Measurements from ENCODE around the gene RAB11FIP4.

Gene RAB11FIP4

DNA sequence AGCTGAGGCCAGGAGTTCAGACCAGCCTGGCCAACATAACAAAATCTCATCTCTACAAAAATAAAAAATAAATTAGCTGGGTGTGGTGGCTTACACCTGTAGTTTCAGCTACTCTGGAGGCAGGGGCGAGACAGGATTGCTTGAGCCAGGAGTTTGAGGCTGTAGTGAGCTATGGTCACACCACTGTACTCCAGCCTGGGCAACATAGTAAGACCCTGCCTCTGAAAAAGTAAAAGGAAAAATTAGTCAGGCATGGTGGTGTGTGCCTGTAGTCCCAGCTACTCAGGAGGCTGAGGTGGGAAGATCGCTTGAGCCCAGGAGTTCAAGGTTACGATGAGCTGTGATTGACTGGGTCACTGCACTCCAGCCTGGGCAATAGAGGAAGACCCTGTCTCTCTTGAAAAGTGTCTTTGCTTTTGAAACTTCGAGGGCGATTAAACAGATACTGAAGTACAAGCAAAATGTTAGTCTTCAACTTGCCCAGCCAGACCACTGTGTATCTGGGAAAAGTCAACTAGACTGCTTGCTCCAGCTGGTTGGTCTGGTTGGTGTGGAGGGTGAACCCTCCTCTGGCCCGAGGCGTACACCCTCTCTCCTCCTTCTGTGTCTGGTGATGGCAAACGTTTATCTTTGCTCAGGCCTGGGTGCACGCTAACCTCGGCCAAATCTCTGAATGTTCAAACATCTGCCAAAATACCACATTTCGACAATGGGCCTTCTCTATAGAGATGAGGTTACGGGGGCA, 174.9 kb downstream of the RAB11FIP4 start:
- no peak for DNase-seq (ENCODE audit: low read depth in 2 of 2)

DNA sequence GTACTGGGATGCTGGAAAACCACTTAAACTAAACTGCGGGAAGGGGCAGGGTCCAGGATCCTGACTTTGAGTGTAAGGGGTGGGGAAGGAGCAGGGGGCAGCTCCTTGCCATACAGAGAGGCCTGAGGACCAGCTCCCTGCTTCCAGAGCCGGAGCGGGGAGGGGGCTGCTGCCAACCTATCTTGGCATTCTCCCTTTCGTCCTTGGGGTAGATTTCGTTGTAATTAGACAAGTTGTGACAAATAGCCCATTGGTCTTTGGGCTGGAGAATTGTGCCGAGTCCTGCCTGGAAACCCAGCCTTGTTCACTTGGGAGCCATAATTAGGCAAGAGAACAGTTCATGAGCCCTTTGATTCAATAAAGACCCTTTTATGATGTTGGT, 175.5 kb downstream of the RAB11FIP4 start:
- no peak for DNase-seq (ENCODE audit: low read depth in 2 of 2)

DNA sequence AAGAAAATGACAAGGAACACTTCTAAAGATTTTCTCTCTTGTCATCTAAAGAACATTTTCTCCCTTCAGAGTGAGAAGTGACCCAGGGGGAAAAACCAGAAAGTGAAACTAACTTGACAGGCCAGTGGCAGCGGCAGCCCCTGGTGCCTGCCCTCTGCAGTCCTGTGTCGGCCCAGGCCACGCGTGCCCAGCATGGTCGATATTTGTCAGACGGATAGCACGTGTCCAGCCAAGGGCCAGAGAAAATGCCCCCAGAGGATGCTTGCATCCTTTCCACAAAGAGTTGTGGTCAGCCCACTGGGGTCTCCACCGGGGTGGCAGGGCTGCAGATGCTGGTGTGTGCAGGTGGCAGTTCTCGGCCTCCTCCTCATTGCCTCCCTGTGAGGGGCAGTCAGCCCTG, 176.6 kb downstream of the RAB11FIP4 start:
- no peak for DNase-seq (ENCODE audit: low read depth in 2 of 2)

DNA sequence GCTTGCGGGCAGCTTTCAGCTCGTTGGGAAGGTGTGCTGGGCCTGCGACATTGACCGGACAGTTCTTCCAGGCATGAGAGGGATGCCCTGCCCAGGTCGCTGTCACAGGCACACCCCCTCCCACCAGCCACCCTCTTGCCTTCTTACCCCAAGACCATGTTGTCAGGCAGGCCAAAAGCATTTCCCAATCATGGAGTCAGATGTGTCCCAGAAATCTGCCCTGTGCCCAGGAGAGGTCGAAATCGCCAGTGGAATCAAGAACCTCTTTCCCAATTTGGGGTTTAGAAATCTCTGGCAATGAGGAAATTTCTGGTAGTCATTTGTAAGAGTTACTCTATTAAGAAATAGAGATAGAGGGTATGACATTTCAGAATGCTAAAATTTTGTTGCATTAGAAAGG, 177.1 kb downstream of the RAB11FIP4 start:
- no peak for DNase-seq (ENCODE audit: low read depth in 2 of 2)

DNA sequence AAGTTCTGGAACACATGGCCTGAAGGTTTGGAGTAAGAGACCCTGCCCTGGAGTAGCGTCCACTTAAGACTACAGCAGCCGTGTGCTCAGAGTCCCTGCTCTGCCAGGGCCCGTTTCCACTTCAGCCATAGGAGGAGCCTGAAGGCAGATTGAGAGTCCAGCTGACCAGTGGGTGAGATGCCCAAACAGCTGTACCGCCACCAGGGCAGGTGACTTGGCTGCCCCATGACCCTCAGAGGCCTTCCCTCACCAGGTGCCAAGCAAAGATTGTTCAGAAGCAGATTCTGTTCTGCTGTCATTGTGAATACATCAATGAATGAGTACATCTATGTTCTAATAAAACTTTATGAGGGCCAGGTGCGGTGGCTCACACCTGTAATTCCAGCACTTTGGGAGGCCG, 178.8 kb downstream of the RAB11FIP4 start:
- DNase-seq (ENCODE audit: low read depth in 2 of 2): no peak

DNA sequence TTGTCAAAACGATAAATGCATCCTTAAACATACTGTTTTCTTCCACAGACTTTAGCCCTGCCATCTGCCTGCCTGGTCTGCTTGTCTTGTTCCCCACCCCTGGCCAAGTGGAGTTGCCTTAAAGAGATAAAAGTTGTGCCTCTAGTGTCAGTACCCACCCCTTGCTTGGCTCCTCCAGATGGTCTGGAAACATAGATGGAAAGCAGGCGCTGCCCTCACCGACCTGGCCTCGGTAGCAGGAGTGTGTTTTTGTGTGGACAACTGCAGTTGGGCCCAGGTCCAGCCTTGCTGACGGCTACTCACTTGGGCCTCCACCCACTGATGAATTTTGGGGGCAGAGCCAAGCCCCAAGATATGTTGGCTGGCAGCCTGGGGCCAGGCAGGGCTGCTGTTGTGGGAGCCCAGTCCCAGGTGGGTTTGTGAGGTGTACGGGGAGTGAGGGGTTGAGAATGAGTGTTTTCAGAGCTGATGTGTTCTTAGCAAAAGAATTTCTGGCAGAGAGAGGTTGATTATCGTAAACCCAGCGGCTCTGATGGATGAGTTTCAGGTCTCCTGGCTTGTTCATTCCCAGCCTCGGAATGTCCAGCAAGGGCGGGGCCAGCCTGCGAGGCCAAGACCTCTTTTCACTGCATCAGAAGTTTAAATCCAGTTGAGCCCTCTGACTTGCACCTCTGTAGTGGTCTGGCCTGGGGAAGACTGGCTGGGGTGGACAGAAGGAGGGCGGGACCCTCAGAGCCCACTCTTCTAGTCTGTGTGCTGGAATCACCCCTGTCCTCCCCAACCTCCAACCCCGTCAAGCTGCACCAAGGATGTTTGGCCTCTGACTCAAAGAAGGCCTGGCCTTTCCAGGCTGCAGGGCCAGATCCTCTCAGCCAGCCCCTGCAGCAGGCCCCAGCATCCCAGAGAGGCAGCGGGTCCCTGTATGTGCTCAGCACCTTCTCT, 179.7 kb downstream of the RAB11FIP4 start:
- DNase-seq (ENCODE audit: low read depth in 2 of 2): no peak

DNA sequence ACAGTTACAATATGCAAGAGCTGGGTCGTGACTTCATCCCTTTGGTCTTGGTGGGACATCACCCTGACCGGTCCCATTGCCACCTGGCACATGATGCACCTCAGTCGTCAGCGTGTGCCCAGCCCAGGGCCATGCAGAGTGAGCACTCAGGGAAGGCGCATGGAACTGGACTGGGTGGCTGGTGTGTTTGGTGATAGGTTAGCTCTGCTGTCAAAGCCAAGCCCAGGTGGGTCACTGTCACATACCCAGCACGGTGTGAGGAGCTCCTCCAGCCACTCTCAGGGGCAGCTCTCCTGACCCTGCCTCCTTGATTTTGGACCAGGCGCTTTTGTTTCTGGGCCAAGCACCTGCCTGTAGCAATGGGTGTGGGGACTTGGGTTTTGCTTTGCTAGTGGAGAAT, 180.9 kb downstream of the RAB11FIP4 start:
- DNase-seq (ENCODE audit: low read depth in 2 of 2): no peak

DNA sequence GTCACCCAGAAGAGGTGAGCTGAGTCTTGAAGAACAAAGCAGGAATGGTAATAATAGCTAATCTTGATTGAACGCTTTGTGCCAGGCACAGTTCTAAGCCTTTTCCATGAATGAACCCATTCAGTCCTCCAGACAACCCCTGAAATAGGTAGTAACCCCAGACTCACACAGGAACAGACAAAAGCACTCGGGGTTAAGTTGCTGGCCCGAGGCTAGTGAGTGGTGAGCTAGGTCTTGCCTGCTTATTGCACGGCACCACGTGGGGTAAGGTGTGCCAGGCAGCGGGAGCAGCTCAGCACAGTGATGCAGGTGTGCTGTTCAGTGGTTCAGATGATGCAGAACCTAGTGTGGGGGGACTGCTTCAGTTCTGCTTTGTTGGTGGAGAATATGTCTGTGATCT, 181.6 kb downstream of the RAB11FIP4 start:
- DNase-seq (ENCODE audit: low read depth in 2 of 2): no peak

DNA sequence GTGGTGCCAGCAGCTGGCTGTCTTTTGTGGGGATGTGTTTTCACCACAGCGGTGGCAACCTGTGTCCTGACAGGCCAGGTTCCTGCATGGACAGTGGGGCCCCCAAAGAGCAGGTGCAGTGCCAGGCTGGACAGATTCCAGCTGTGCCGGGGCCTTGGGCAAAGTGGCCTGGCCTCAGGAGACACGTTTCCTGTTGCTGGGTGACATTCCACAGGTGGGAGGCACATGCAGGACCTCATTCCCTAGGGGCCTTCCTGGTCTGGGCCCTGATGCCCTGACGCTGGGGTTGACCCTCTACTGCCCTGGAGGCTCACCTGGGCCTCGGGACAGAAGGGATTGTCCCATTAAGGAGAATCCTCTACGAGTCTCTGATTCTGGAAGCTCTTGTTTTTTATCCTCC, 182.4 kb downstream of the RAB11FIP4 start:
- DNase-seq (ENCODE audit: low read depth in 2 of 2): no peak

DNA sequence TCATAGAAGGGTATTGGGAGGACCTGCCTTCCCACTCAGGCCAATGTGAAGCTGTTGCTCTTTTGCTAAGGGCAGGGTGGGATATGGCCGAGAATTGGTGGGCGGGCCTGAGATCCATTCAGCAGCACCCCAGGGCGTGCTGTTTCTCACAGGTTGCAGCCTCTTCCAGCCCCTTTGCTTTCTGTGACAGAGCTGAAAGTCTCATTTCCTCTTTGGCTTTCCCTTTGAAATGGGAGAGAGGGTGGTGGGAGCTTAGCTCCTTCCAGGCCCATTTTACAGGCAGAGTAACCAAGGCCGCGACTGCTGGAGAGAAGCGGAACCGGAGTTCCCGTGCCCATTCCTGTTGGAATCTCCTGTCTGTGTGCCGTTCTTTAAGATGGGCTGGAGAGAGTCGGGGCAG, 183.0 kb downstream of the RAB11FIP4 start:
- no peak for DNase-seq (ENCODE audit: low read depth in 2 of 2)

DNA sequence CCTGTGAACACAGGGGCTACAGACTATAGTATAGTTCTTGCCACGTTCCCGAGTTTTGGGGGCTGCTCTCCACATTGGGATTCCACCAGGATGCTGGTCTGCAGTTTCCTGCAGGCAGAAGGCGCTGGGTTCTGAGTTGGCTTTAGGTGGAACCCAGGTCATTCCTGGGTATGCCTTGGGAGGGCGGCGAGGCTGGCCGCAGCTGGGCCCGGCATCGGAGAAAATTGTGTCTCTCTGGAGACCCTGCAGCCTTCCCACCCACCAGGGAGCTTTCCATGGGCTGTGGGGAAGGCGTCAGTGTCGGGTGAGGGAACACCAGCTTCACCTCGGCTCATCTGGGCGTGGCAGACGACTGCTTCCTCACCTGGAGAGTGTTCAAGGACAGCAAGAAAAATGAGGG, 183.6 kb downstream of the RAB11FIP4 start:
- DNase-seq (ENCODE audit: low read depth in 2 of 2): no peak

DNA sequence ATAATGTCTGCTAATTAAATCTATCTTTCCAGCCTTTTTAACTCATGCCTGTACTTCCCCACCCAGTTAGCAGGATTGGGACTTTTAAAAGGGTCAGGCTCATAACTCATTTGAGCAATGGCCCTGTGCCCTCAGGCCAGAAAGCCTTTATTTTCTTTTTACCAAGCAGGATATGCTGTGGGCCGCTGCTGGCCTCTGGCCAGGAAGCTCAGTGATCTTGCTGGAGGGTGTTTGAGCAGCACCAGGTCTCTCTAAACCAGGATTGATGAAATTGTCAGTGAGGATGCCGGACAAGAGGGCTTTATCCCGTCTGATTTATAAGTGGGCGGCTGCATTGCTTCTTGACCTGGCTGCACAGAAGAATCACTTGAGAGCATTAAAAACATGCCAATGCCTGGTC, 187.8 kb downstream of the RAB11FIP4 start:
- DNase-seq (ENCODE audit: low read depth in 2 of 2): no peak

DNA sequence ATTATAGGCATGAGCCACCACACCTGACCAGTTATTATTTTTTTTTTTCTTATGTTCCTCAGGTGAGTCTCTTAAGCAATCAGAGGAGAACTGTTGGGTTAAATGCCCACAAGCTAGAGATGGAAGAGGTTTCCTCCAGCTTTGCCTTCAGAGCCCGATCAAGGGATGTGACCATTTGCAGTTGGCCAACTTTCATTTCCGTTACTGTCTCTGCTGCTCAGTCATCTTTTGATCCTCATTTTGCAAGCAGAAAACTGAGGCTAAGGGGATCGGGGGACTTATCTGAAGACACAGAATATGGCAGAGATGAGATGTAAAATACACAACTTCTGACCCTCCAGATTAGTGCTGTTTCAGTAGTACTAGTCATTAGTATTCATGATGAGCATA, 188.8 kb downstream of the RAB11FIP4 start:
- DNase-seq (ENCODE audit: low read depth in 2 of 2): no peak

DNA sequence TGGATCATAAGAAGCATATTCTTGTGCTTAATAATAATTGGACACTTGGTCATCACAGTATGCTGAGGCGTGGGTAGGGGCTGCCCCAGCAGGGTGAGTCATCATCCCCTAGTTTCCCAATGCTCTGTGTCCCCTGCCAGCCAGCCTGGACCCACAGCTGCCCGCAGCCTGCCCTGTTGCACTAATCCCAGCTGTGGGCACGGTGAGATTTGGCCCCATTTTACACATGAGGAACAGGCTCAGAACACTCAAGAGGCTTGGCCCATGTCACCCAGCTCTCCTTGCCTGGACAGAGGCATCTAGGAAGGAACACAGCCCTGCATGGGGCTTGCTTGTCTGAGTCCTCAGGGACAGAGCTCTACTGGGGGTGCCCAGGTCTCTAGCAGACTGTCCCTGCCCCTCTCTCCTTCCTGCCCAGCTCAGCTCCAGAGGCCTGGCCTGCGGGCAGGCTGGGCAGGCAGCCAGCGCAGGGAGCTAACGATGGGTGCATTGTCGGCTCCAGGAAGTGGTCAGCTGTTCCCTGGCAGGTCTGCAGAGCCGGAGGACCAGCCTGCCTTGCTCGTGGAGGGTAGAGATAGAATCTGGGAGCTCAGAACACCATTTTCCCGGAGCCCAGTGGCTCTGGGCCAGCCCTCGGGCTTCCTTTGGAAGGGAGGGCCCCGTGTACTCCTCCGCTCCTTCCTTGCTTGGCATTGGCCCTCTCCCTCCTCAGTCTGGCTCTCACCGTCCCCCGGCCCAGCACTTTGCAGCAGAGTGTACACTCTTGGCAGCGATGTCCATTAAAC, 189.4 kb downstream of the RAB11FIP4 start:
- no peak for DNase-seq (ENCODE audit: low read depth in 2 of 2)

DNA sequence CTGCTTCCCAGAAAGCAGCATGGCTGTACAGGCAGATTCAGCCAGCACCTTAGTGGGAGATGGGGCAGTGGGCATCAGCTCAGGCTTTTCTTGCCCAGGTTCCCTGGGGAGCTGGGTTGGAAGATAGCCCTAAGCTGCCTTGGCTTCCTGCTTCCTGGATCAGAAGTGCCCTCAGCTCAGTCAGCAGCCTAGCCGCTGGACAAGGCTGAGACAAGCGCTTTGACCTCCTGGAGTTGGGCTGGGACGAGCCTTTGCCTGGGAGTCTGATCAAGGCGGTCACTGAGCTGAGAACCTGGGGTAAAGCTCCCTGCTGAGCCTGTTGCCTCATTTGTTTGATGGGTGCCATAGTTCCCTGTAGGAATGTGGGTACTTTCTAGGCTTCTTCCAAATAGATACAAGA, 190.0 kb downstream of the RAB11FIP4 start:
- no peak for DNase-seq (ENCODE audit: low read depth in 2 of 2)

DNA sequence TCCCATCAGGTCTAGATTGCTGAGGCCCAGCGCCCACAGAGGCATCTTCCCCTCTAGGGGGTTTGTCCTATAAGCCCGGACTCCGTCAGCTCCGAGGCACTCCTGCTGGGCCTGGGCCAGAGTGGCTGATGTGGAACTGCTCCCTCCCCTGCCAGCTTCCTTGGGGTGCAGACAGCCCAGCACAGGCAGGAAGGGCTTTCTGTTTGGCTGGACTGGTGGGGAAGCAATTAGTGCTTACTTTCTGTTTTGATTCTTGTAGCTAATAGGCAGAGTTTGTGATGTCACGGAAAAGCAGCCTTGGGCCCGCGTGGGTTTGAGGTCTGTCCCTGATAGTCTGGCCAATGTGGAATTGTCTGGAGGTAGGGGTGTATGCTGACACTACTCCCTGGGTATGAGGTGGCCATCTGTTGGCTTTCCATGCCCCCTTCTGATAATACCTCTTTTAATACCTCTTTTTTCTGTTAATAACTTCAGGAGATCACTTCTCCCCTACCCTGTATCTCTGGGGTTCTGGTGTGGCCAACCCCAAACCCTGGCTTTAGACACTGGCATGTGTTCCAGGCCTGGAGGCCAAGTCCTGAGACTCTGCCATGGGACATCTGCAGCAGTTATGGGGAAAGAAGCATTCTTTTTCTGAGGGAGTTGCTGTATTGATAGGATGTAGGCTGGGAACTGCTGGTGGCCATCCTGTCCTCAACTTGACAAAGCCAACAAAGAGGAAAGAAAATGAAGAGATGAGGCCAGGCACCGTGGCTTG, 190.9 kb downstream of the RAB11FIP4 start:
- no peak for DNase-seq (ENCODE audit: low read depth in 2 of 2)

DNA sequence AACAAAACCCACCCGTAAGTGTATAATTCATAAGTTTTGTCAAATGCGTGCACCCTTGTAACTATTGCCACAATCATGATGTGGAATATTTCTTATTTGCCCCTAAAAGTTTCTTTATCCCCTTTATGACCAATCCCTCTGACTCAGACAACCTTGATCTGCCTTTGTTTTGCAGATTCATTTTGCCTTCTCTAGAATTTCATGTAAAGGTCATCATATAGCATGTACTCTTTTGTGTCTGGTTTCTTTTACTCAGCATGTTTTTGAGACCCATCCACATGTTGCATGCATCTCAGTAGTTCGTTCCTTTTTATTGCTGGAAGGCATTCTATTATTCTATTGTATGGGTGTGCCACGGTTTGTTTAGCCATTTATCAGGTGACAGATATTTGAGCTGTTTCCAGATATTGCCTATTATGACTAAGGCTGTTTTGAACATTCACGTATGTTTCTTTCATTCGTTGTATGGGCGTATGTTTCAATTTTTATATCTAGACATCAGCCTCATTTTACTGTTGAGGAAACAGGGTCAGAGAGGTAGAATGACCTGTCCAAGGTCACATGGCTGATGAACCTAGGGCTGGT, 192.4 kb downstream of the RAB11FIP4 start:
- no peak for DNase-seq (ENCODE audit: low read depth in 2 of 2)

DNA sequence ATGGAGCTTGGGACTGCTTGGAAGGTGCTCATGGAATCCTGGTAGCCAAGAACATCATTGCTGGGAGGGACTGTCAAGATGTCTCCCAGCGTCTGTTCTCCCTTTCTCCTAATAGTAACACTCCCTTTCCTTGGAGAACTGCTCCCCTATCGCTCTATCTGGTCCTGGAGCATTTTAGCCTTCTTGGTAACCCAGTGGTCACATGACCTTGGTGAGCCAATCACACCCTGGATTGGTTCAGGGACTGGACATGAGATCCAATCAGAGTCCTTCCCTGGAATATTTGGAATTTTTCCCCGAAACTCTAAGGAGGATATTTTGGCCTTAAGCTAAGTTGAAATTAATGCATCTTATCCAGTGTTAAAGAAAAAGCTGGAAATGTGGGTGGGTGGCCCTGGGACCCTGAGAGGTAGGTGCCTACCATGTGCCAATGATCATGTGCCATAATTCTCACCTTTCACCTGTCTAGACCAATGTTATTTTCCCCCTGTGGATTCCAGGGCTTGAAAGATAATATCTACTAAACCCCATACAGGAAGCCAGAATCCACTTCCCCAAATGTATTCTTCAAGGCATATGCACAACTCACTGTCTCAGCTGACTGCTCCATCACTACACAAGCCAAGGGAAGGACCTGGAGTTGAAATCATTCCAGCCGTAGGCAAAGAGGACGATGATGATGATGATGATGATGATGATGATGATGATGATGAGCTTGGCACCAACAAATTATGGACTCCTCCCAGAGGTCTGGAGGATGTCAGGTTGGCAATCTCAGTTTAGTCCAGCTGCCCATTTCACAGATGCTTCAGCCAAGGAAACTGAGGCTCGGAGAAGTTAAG, 193.2 kb downstream of the RAB11FIP4 start:
- no peak for DNase-seq (ENCODE audit: low read depth in 2 of 2)

DNA sequence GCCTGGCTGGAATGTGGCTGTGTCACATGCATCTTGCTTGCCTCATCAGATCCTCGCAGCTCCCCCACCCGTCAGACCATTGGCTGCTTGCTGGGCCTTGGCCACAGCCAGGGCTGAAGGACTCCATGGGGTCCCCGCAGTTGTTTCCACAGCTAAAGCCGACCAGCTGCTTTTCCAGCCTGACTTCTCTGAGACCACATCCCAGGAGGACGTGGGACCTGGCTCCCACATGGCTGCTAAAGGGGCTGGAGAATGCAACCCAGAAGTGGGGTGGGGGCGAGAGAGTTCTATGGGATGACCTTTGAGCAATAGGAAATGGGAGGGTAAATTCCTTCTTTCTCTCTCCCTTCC, 193.8 kb downstream of the RAB11FIP4 start:
- DNase-seq (ENCODE audit: low read depth in 2 of 2): no peak

DNA sequence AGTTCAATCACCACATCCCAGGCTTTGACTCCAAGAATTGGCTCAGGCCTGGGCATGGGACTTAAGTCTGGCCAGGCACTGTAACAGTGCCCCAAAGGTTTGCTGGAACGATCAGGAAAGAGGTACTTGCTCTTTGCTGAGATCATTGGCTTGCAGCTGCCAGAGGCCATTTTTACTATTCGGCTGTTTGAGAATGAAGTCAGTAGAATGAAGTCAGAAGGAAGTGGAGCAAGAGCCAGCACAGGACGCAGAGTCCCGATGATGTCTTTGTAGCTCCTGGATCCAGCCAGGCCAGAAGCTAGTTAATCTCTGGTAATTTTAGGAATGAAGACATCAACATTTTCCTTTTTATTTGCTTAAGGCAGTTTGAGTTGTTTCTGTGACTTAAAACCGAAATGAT, 195.5 kb downstream of the RAB11FIP4 start:
- no peak for DNase-seq (ENCODE audit: low read depth in 2 of 2)
